ENCODE data around the gene FRMPD2.

- TF ChIP-seq CTCF (IDR thresholded peaks at IDR 0.05): no peak
- no peak for TF ChIP-seq POLR2A (IDR thresholded peaks at IDR 0.05)
Observed at GRCh38 chr10:48240196-48240595, 34.3 kb downstream of the FRMPD2 start.

All from heart left ventricle (tissue), 13 donors.